Activated CD4-positive, alpha-beta memory T cell treated with anti-CD3 and anti-CD28 coated beads for 36 hours (primary cell): ENCODE data around the gene LRRC4. TPM values are rescaled to one million over a fixed set of nuclear protein-coding genes. Genes with fewer than 3 reads are reported as not detected.

Experiments used
- CTCF ChIA-PET: fragments of 350-600 bp; sonication (Branson Sonifier 250); formaldehyde crosslinking; loops from one replicate; lab custom pipeline; 2021; ENCODE audit warnings: antibody characterized with exemption, inconsistent platforms; lab: Charles Lee
- POLR2A ChIA-PET: fragments of 350-600 bp; sonication (Branson Sonifier 250); formaldehyde crosslinking; loops from one replicate; lab custom pipeline; 2021; ENCODE audit warnings: antibody characterized with exemption; lab: Charles Lee
- DNase-seq: peaks from one replicate; pipeline ENCODE4 v3.0.0-alpha.2; 2020
- H3K27ac Mint-ChIP-seq: one replicate; pipeline ENCODE4 v1.8.0; 2021; ENCODE audit warnings: mixed read lengths
- H3K27me3 Mint-ChIP-seq: one replicate; pipeline ENCODE4 v1.8.0; 2021; ENCODE audit warnings: mixed read lengths
- H3K36me3 Mint-ChIP-seq: one replicate; pipeline ENCODE4 v1.8.0; 2021; ENCODE audit warnings: mixed read lengths
- H3K4me1 Mint-ChIP-seq: one replicate; pipeline ENCODE4 v1.8.0; 2021; ENCODE audit warnings: low read depth, mixed read lengths
- H3K4me3 Mint-ChIP-seq: one replicate; pipeline ENCODE4 v1.8.0; 2021; ENCODE audit warnings: mild to moderate bottlenecking, mixed read lengths
- H3K9me3 Mint-ChIP-seq: one replicate; pipeline ENCODE4 v1.8.0; 2021; ENCODE audit warnings: mixed read lengths
- intact Hi-C: fragments of 100-400 bp; cut with micrococcal nuclease; formaldehyde crosslinking; loops from one replicate; pipeline ENCODE4 v1.15.1; 2023
- total RNA-seq, 2 experiments: library from RNA; stranded (reverse); gene quantifications; one replicate each; pipeline ENCODE4 v1.2.3, GENCODE V29; 2021

LRRC4 gene
- total RNA-seq = under 1 TPM; 0.68 to 0.74 TPM

GRCh38 chr7:128030654-128031611 is at the start of gene LRRC4:
Gene LRRC4, minus strand, starts transcription at chr7:128031437. Its CDS starts 797 bp downstream, at chr7:128030640.
- peak within 1 kb of the TSS; percentile 72 for H3K4me3 Mint-ChIP-seq
- POLR2A ChIA-PET = no interaction called here

GRCh38 chr7:128080169-128080568 is 48.9 kb upstream of the LRRC4 start:
- no peak overlapping the region for H3K27ac Mint-ChIP-seq
- ChIA-PET CTCF (no interaction called here), POLR2A (interaction anchor here (0.9 kb wide), 1 partner anchor 9 kb away, joined by 3 read pairs; no protein-coding TSS in a partner anchor)
- intact Hi-C loops = no loop called here
- H3K4me3 Mint-ChIP-seq = no peak overlapping the region
- DNase-seq = no peak
- peaks cover 8% of the 10 kb centered on the region for H3K36me3 Mint-ChIP-seq
- H3K27me3 Mint-ChIP-seq = no peaks in the 10 kb centered on the region
- H3K4me1 Mint-ChIP-seq = no peaks in the 10 kb centered on the region
- no peaks in the 10 kb centered on the region for H3K9me3 Mint-ChIP-seq

More at GRCh38 chr7:128030654-128031611, at the start of gene LRRC4:
- CTCF ChIA-PET = interaction anchor here (3.2 kb wide), 1 partner anchor 179 kb away, joined by 12 read pairs; no protein-coding TSS in a partner anchor
- intact Hi-C loops = loop anchor here (5.0 to 10.0 kb wide), 6 partner anchors 134 to 679 kb away; partner anchors contain the start of gene RBM28
- DNase-seq = peak; percentile 46
- H3K9me3 Mint-ChIP-seq = no peaks in the 10 kb centered on the region
- H3K27me3 Mint-ChIP-seq = no peaks in the 10 kb centered on the region
- H3K27ac Mint-ChIP-seq = no peak within 1 kb of the TSS
- peaks cover 15% of the 10 kb centered on the region for H3K4me1 Mint-ChIP-seq
- peaks cover 21% of the 10 kb centered on the region for H3K36me3 Mint-ChIP-seq

GRCh38 chr7:128078309-128078708 is 47.1 kb upstream of the LRRC4 start:
- Mint-ChIP-seq H3K27me3 (no peaks in the 10 kb centered on the region), H3K27ac (no peak overlapping the region), H3K4me1 (no peaks in the 10 kb centered on the region), H3K36me3 (peaks cover 6% of the 10 kb centered on the region), H3K4me3 (no peak overlapping the region), H3K9me3 (no peaks in the 10 kb centered on the region)
- intact Hi-C loops = no loop called here
- ChIA-PET CTCF (no interaction called here), POLR2A (no interaction called here)
- no peak for DNase-seq

- CTCF ChIA-PET = no interaction called here
- Mint-ChIP-seq H3K27me3 (no peaks in the 10 kb centered on the region), H3K4me1 (no peaks in the 10 kb centered on the region), H3K27ac (no peak overlapping the region), H3K9me3 (no peaks in the 10 kb centered on the region), H3K4me3 (no peak overlapping the region), H3K36me3 (peaks cover 6% of the 10 kb centered on the region)
- DNase-seq = no peak
- intact Hi-C loops = no loop called here
- POLR2A ChIA-PET = no interaction called here
Measured at GRCh38 chr7:128076796-128077271, 45.6 kb upstream of the LRRC4 start.

GRCh38 chr7:128076196-128076795 is 45.1 kb upstream of the LRRC4 start:
- Mint-ChIP-seq H3K27ac (no peak overlapping the region), H3K36me3 (peaks cover 5% of the 10 kb centered on the region), H3K27me3 (no peaks in the 10 kb centered on the region), H3K9me3 (no peaks in the 10 kb centered on the region), H3K4me3 (no peak overlapping the region), H3K4me1 (no peaks in the 10 kb centered on the region)
- ChIA-PET CTCF (no interaction called here), POLR2A (no interaction called here)
- no peak for DNase-seq
- intact Hi-C loops = no loop called here

GRCh38 chr7:128075242-128076095 is 44.2 kb upstream of the LRRC4 start:
- POLR2A ChIA-PET = no interaction called here
- Mint-ChIP-seq H3K27ac (no peak overlapping the region), H3K4me1 (peaks cover 2% of the 10 kb centered on the region)

GRCh38 chr7:128074736-128075135 is 43.5 kb upstream of the LRRC4 start:
- DNase-seq = no peak
- Mint-ChIP-seq H3K9me3 (no peaks in the 10 kb centered on the region), H3K27ac (no peak overlapping the region), H3K4me1 (peaks cover 5% of the 10 kb centered on the region), H3K27me3 (no peaks in the 10 kb centered on the region), H3K4me3 (no peak overlapping the region), H3K36me3 (no peaks in the 10 kb centered on the region)
- intact Hi-C loops = no loop called here
- ChIA-PET CTCF (no interaction called here), POLR2A (no interaction called here)

More at GRCh38 chr7:128075242-128076095, 44.2 kb upstream of the LRRC4 start:
- CTCF ChIA-PET = no interaction called here
- Mint-ChIP-seq H3K9me3 (no peaks in the 10 kb centered on the region), H3K27me3 (no peaks in the 10 kb centered on the region), H3K36me3 (peaks cover 3% of the 10 kb centered on the region), H3K4me3 (no peak overlapping the region)
- no peak for DNase-seq
- intact Hi-C loops = no loop called here

GRCh38 chr7:128074336-128074735 is 43.1 kb upstream of the LRRC4 start:
- no peaks in the 10 kb centered on the region for H3K36me3 Mint-ChIP-seq
- intact Hi-C loops = no loop called here
- no peaks in the 10 kb centered on the region for H3K27me3 Mint-ChIP-seq
- H3K4me1 Mint-ChIP-seq = peaks cover 5% of the 10 kb centered on the region
- ChIA-PET CTCF (no interaction called here), POLR2A (no interaction called here)
- H3K9me3 Mint-ChIP-seq = no peaks in the 10 kb centered on the region
- no peak overlapping the region for H3K27ac Mint-ChIP-seq
- DNase-seq = no peak
- H3K4me3 Mint-ChIP-seq = no peak overlapping the region

GRCh38 chr7:128073671-128074310 is 42.6 kb upstream of the LRRC4 start:
- Mint-ChIP-seq H3K27ac (no peak overlapping the region), H3K9me3 (no peaks in the 10 kb centered on the region), H3K4me3 (no peak overlapping the region), H3K27me3 (no peaks in the 10 kb centered on the region), H3K4me1 (peaks cover 5% of the 10 kb centered on the region), H3K36me3 (no peaks in the 10 kb centered on the region)
- intact Hi-C loops = no loop called here
- ChIA-PET POLR2A (no interaction called here), CTCF (interaction anchor here (1.0 kb wide), 1 partner anchor 15 kb away, joined by 3 read pairs; no protein-coding TSS in a partner anchor)
- no peak for DNase-seq

- POLR2A ChIA-PET = no interaction called here
- H3K9me3 Mint-ChIP-seq = no peaks in the 10 kb centered on the region
- no peaks in the 10 kb centered on the region for H3K36me3 Mint-ChIP-seq
- DNase-seq = no peak
- intact Hi-C loops = no loop called here
- H3K27ac Mint-ChIP-seq = no peak overlapping the region
- peaks cover 5% of the 10 kb centered on the region for H3K4me1 Mint-ChIP-seq
- H3K27me3 Mint-ChIP-seq = no peaks in the 10 kb centered on the region
- no peak overlapping the region for H3K4me3 Mint-ChIP-seq
- CTCF ChIA-PET = interaction anchor here (1.0 kb wide), 1 partner anchor 9 kb away, joined by 3 read pairs; no protein-coding TSS in a partner anchor
Measured at GRCh38 chr7:128071801-128072200, 40.6 kb upstream of the LRRC4 start.

GRCh38 chr7:128071376-128071775 is 40.1 kb upstream of the LRRC4 start:
- intact Hi-C loops = no loop called here
- no peak for DNase-seq
- POLR2A ChIA-PET = no interaction called here
- Mint-ChIP-seq H3K27ac (no peak overlapping the region), H3K27me3 (no peaks in the 10 kb centered on the region), H3K36me3 (no peaks in the 10 kb centered on the region), H3K4me3 (no peak overlapping the region), H3K4me1 (peaks cover 5% of the 10 kb centered on the region), H3K9me3 (no peaks in the 10 kb centered on the region)
- CTCF ChIA-PET = interaction anchor here (1.0 kb wide), 1 partner anchor 9 kb away, joined by 3 read pairs; no protein-coding TSS in a partner anchor
